ENCODE data around the gene REC8.

DNA sequence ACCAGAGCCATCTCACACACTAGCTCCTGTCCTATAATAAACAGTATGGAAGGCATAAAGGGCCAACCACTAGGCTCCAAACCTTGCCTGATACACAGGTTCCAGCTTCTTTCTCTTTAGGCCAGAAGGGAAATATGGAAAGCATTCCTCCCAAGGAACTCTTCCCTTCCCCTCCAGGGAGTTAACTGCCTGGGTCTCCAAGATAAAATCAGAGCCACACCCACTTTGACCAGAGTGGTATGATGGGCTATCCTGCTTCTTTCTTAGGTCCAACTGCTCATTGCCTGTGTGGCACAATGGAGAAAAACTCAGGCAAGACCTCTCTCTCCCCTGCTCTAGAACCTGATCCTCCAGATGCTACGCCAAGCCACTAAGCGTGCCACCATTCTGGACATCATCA lies 35.7 kb downstream of the REC8 start:
- TF ChIP-seq, protein P1, sequence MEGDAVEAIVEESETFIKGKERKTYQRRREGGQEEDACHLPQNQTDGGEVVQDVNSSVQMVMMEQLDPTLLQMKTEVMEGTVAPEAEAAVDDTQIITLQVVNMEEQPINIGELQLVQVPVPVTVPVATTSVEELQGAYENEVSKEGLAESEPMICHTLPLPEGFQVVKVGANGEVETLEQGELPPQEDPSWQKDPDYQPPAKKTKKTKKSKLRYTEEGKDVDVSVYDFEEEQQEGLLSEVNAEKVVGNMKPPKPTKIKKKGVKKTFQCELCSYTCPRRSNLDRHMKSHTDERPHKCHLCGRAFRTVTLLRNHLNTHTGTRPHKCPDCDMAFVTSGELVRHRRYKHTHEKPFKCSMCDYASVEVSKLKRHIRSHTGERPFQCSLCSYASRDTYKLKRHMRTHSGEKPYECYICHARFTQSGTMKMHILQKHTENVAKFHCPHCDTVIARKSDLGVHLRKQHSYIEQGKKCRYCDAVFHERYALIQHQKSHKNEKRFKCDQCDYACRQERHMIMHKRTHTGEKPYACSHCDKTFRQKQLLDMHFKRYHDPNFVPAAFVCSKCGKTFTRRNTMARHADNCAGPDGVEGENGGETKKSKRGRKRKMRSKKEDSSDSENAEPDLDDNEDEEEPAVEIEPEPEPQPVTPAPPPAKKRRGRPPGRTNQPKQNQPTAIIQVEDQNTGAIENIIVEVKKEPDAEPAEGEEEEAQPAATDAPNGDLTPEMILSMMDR (CRISPR knock-in tag; IDR thresholded peaks at IDR 0.05): no peak
- no peak for TF ChIP-seq NFYC (CRISPR knock-in tag; IDR thresholded peaks at IDR 0.05)
- TF ChIP-seq EP300 (IDR thresholded peaks at IDR 0.05; ENCODE audit: low read depth in 2 of 2, low read length in 2 of 2): no peak
- no peak for TF ChIP-seq EP300 (CRISPR knock-in tag; IDR thresholded peaks at IDR 0.05; ENCODE audit: borderline replicate concordance)
- no peak for TF ChIP-seq ZSCAN5A (CRISPR knock-in tag; IDR thresholded peaks at IDR 0.05; ENCODE audit: borderline replicate concordance)
- TF ChIP-seq AKNA (CRISPR knock-in tag; IDR thresholded peaks at IDR 0.05; ENCODE audit: borderline replicate concordance): no peak
- 0 out of 2 replicates have a peak, but pooled peaks have one; percentile 16 for TF ChIP-seq ATF3 (CRISPR knock-in tag; IDR thresholded peaks at IDR 0.05)
- no peak for TF ChIP-seq HMGXB4 (CRISPR knock-in tag; IDR thresholded peaks at IDR 0.05; ENCODE audit: borderline replicate concordance in 1 of 2, low read depth in 1 of 2)
- TF ChIP-seq JUND (CRISPR knock-in tag; IDR thresholded peaks at IDR 0.05): no peak
- no peak for TF ChIP-seq STAT6 (CRISPR knock-in tag; IDR thresholded peaks at IDR 0.05; ENCODE audit: borderline replicate concordance)
- TF ChIP-seq POLR2A (IDR thresholded peaks at IDR 0.05; ENCODE audit: insufficient read depth in 1 of 2, low read depth in 2 of 2, low read length in 2 of 2): no peak
- no peak for TF ChIP-seq EZH2 (conservative IDR thresholded peaks at IDR 0.05; ENCODE audit: low read depth, low read length)
- TF ChIP-seq SMC3 (IDR thresholded peaks at IDR 0.05; ENCODE audit: low read length): no peak
- no peak for TF ChIP-seq FOXM1 (CRISPR knock-in tag; IDR thresholded peaks at IDR 0.05)
- no peak for TF ChIP-seq FOSL2 (CRISPR knock-in tag; IDR thresholded peaks at IDR 0.05)

Data from HepG2 (cell line).